HFF-Myc (cell line): ENCODE measurements around the gene PDE4B.

ENCODE experiments used
- DNase-seq: peaks from one replicate; pipeline ENCODE4 v3.0.0-alpha.2; 2011; ENCODE audit warnings: low read depth; ENCODE audit errors: extremely low read depth
- H3K4me3 ChIP-seq: replicated peaks from 2 replicates; pipeline ENCODE4 v1.5.1; 2011; ENCODE audit warnings: low read depth, mild to moderate bottlenecking, control low read depth, low read length
- CTCF ChIP-seq: IDR thresholded peaks from 2 replicates; pipeline ENCODE4 v1.5.1; 2012; ENCODE audit warnings: mild to moderate bottlenecking, low read depth, low read length, control low read depth; ENCODE audit errors: missing control alignments

PDE4B gene

DNA sequence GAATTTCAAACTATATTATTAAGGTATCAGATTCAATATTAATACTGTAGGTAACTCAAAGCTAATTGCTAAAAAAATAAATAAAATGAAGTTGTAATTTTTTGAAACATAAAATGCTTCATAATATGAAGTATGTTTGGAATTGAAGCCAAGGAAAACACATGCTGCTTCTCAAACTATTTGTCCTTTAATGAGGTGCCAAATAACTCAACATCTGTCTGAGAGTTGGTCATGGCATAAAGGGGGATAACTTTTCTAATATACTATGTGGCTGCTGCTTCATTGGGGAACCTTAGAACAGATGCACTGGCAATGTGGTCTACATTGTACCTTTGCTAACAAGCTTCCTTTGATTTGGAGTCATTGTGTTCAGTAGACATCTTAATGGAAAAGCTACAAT, 96.7 kb downstream of the PDE4B start:
- no peak for DNase-seq
- H3K4me3 ChIP-seq: no peak overlapping the region
- TF ChIP-seq CTCF: no peak

DNA sequence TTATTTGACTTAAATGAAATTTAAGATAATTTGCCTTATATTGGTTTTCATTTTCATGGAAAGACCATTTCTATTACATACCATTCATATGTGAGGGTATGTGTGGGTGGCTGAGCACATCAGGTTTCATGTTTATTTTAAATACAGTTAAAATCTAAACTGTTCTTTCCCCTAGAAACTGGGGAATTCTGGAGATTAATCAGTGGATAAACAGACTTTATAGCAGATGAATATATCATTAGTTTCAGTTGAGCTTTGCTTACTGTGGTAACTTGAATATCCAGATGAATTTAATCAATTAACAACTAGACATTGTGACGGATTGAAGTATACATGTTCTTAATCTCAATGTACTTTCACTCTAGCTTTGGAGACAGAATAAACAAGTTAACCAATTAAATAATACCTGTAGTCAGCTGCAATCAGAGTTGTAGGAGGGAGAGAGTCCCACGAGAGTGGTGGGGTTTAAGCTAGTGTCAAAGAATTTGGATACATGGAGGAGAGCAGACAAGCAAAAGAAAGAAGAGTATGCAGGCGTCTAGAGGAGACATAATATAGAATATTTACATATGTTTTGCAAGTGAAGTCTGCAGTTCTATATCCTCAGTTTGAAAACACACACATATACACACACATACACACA, 97.6 kb downstream of the PDE4B start:
- no peak for DNase-seq
- no peak for TF ChIP-seq CTCF
- H3K4me3 ChIP-seq: no peak overlapping the region

DNA sequence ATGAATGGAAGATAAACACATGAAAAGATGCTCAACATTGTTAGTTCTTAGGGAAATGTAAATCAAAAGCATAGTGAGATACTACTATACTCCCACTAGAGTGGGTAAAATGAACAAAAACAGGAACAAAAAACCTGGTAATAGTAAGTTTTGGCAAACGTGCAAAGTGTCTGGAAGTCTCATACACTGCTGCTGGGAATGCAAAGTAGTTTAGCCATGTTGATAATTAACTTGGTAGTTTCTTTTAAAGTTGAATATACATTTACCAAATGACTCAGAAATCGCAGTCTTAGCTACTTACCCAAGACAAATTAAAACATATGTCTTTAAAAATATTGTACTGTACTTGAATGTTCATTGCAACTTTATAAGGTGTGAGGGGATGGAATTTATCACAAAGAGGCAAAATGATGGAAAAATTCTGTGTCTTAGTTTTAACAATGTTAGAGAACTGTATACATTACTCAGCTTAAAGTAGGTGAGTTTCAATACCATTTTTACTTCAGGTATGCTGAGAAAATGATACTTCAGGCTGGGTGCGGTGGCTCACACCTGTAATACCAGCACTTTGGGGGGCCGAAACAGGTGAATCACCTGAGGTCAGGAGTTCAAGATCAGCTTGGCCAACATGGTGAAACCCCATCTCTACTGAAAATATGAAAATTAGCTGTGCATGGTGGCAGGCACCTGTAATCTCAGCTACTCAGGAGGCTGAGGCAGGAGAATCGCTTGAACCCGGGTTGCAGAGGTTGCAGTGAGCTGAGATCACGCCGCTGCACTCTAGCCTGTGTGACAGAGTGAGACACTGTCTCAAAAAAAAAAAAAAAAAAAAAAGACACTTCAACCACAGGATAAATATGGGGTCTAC, 102.3 kb downstream of the PDE4B start:
- DNase-seq: no peak
- no peak for TF ChIP-seq CTCF
- no peak overlapping the region for H3K4me3 ChIP-seq

DNA sequence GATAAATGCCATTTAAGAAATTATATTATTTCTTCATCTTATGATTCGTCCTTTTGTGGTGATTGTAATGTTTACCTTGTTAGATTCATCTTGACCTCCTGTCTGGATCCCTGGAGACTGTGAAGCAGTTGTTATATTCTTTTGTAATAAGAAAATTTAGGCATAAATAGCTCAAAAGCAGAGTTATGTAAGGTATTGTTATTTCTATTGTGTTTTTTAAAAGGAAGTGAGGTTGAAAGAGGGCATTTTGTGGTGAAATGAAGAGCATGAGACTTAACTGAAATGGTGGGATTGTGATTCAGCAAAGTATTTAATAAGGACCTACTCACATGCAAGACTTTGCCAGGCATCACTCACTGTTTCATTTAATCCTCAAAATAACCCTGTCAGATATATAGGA, 104.0 kb downstream of the PDE4B start:
- no peak for TF ChIP-seq CTCF
- H3K4me3 ChIP-seq: no peak overlapping the region
- no peak for DNase-seq

- no peak for DNase-seq
- no peak overlapping the region for H3K4me3 ChIP-seq
Observed at GRCh38 chr1:65897485-65897884, 104.8 kb downstream of the PDE4B start.

DNA sequence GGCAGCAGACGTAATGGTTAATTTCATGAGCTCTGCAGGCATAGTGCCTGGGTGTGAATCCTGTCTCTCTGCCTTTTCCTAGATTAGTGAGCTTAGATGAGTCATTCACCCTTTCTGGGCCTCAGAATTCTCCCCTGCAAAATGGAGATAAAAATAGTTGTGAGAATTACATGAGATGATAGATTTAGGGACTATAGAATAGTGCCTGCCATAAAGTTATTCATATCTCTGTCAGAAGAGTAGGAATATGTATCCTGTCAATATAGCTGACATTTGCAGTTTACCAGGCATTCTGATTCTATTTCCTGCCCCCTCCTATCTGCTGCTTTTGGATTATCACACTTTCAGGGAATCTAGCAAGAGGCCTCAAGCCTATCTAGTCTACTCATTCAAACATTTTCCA, 112.0 kb downstream of the PDE4B start:
- no peak for DNase-seq
- H3K4me3 ChIP-seq: no peak overlapping the region
- TF ChIP-seq CTCF: no peak

More at GRCh38 chr1:65897485-65897884, 104.8 kb downstream of the PDE4B start:
- no peak for TF ChIP-seq CTCF
